NT2/D1 (cell line): Measurements from ENCODE around the gene EDN1.
A peak's percentile ranks its signal among the peaks of the same experiment; 100 is the strongest.

Source experiments
- DNase-seq: peaks from one replicate; pipeline ENCODE4 v3.0.0-alpha.2; 2011; ENCODE audit warnings: low read depth, low spot score
- H3K27me3 ChIP-seq: 2 replicates; pipeline ENCODE4 v1.6.0; 2011; ENCODE audit warnings: mild to moderate bottlenecking; ENCODE audit not compliant: insufficient read length, insufficient read depth
- H3K36me3 ChIP-seq: 2 replicates; pipeline ENCODE4 v1.6.1; 2011; ENCODE audit warnings: mild to moderate bottlenecking, low read length, mixed read lengths; ENCODE audit not compliant: insufficient read depth, insufficient read length
- H3K4me1 ChIP-seq: 2 replicates; pipeline ENCODE4 v1.5.1; 2011; ENCODE audit not compliant: insufficient read depth, insufficient read length
- H3K4me3 ChIP-seq: 2 replicates; pipeline ENCODE4 v1.5.1; 2011; ENCODE audit warnings: low read depth; ENCODE audit not compliant: insufficient read length
- H3K9ac ChIP-seq: 2 replicates; pipeline ENCODE4 v1.6.0; 2011; ENCODE audit warnings: low read depth; ENCODE audit not compliant: insufficient read length
- H3K9me3 ChIP-seq: 2 replicates; pipeline ENCODE4 v1.5.1; 2011; ENCODE audit warnings: mild to moderate bottlenecking, low read length; ENCODE audit not compliant: insufficient read depth
- SUZ12 ChIP-seq: IDR thresholded peaks from 2 replicates; pipeline ENCODE4 v1.6.1; 2011; ENCODE audit not compliant: insufficient read length, insufficient read depth; ENCODE audit errors: extremely low read depth
- YY1 ChIP-seq: IDR thresholded peaks from 2 replicates; pipeline ENCODE4 v1.6.1; 2011; ENCODE audit not compliant: insufficient read length, insufficient read depth
- ZNF274 ChIP-seq: IDR thresholded peaks from 2 replicates; pipeline ENCODE4 v1.6.1; 2011; ENCODE audit warnings: mild to moderate bottlenecking, low read depth, low read length

EDN1 gene

GRCh38 chr6:12289933-12290820 is at the start of gene EDN1:
Gene EDN1 (plus strand): TSS chr6:12290361. CDS start chr6:12290630, 269 bp downstream.
- Histone ChIP-seq H3K36me3 (peaks cover 22% of the 10 kb centered on the region), H3K27me3 (no peaks in the 10 kb centered on the region), H3K4me3 (peak within 1 kb of the TSS; percentile 59), H3K9ac (peak within 1 kb of the TSS; percentile 83), H3K4me1 (no peaks in the 10 kb centered on the region), H3K9me3 (no peaks in the 10 kb centered on the region)
- TF ChIP-seq YY1 (no peak), ZNF274 (no peak), SUZ12 (no peak)
- peak; percentile 72 for DNase-seq

DNA sequence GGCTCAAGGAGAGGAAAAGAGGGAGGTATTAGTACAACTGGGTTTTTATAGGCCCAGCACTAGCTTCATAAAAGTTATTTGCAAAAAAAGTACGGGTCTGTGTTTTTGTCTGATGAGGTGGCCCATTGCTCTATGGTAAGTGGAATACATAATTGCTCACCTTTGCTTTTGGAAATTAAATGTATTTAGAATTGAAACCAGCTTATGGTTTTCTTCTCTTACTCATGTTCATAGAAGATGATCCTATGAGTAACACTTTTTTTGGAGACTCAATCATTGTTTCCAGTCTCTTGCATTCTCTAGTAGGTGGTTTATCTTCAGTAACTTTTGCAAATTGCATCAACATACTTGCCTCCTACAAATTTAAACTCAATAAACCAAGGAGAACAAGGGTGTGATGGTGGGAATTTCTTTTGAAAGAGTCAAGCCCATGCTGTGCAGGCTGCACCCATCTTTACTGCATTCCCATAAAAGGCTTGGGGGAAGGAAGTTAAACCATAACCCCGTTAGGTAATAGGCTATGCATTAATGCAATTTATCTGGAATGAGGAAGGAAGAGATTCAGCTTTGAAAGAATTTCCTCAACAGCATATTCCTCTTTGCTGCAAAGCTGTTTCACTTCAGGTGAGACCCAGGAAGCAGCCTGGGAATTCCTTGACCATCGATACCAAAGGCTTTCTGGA is 48.5 kb upstream of the EDN1 start:
- DNase-seq, result no peak
- Histone ChIP-seq H3K9me3 (no peaks in the 10 kb centered on the region), H3K27me3 (no peaks in the 10 kb centered on the region), H3K4me3 (no peak overlapping the region), H3K4me1 (no peaks in the 10 kb centered on the region), H3K9ac (no peak overlapping the region), H3K36me3 (no peaks in the 10 kb centered on the region)
- TF ChIP-seq ZNF274 (no peak), SUZ12 (no peak), YY1 (no peak)

- H3K27me3 ChIP-seq, result no peaks in the 10 kb centered on the region
- H3K9me3 ChIP-seq, result no peaks in the 10 kb centered on the region
- TF ChIP-seq YY1 (no peak), SUZ12 (no peak), ZNF274 (no peak)
- no peak overlapping the region for H3K4me3 ChIP-seq
- no peak for DNase-seq
- H3K36me3 ChIP-seq, result no peaks in the 10 kb centered on the region
- H3K9ac ChIP-seq, result no peak overlapping the region
- no peaks in the 10 kb centered on the region for H3K4me1 ChIP-seq
Observed at GRCh38 chr6:12243169-12243568, 47.0 kb upstream of the EDN1 start.

DNA sequence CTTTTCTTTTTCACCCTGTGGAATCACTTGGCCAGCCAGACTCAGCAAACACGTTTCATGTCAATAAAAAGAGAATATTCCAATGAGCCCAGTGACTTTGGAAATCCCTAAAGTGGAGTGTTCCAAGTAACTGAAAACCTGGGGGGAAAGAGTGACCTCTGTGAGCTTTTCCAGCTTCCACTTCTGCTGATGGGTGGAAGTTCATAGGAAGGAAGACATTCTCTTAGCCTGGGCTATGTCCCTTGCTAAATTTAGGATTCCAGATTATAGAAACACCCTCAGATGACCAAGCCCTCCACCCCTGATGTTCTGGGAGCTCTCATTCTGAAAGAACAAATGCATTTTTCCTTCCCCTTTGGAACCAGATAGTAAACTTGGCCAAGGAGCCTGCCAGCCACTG is 44.8 kb upstream of the EDN1 start:
- DNase-seq, result no peak
- Histone ChIP-seq H3K4me3 (no peak overlapping the region), H3K9me3 (no peaks in the 10 kb centered on the region), H3K36me3 (no peaks in the 10 kb centered on the region), H3K27me3 (no peaks in the 10 kb centered on the region), H3K9ac (no peak overlapping the region), H3K4me1 (no peaks in the 10 kb centered on the region)
- TF ChIP-seq ZNF274, result no peak
- no peak for TF ChIP-seq SUZ12
- TF ChIP-seq YY1, result no peak

- Histone ChIP-seq H3K4me3 (no peak overlapping the region), H3K27me3 (no peaks in the 10 kb centered on the region), H3K9ac (no peak overlapping the region), H3K36me3 (no peaks in the 10 kb centered on the region), H3K4me1 (no peaks in the 10 kb centered on the region), H3K9me3 (no peaks in the 10 kb centered on the region)
- TF ChIP-seq SUZ12 (no peak), YY1 (no peak), ZNF274 (no peak)
- no peak for DNase-seq
Observed at GRCh38 chr6:12245763-12246718, 44.1 kb upstream of the EDN1 start.

DNA sequence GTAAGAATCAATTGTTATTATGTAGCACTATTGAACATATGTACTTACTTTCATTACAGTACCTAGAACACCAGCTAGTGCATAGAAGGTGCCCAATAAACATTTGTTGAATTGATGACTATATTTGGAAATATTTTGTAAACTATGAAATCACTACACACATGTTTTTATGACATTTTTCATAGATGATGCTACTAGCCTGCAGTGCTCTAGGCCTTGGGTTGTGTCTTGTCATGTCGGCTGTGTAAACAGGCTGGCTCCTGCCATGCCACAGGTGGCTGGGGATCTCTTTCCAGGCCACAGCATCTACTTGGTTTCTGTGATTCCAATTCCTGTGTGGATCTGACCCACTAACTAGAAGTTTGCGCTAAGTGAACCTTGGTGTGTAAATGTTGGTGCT is 43.3 kb upstream of the EDN1 start:
- H3K9ac ChIP-seq, result no peak overlapping the region
- H3K9me3 ChIP-seq, result no peaks in the 10 kb centered on the region
- H3K4me3 ChIP-seq, result no peak overlapping the region
- TF ChIP-seq ZNF274 (no peak), YY1 (no peak), SUZ12 (no peak)
- H3K4me1 ChIP-seq, result no peaks in the 10 kb centered on the region
- no peak for DNase-seq
- H3K27me3 ChIP-seq, result no peaks in the 10 kb centered on the region
- H3K36me3 ChIP-seq, result no peaks in the 10 kb centered on the region
